Measurements from ENCODE around the gene TOR1AIP2. TPM values are rescaled to one million over a fixed set of nuclear protein-coding genes. Genes with fewer than 3 reads are reported as not detected.

The TOR1AIP2 gene
- total RNA-seq, 1 donor from 2014 or later: 92.0 TPM

DNA sequence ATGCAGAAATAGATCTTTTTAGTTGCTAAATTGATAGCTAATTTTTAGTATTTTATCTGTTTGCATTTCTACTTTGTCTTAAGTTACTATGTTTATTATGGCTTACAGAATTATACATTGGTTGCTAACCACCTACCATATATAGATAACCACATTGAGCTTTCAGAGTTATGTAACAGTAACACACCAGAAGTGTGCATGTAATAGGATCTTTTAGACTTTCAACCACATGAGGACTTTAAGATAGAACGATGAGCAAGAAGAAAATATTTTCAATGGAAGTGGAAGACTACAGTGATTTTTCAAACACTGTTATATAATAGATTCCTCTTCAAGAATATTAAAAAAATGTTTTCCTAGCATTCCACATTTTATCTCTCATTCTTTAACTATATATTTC is 33.3 kb upstream of the TOR1AIP2 start:
- Histone ChIP-seq H3K9me3 (no peaks in the 10 kb centered on the region), H3K27me3 (ENCODE audit: low read depth) (no peaks in the 10 kb centered on the region), H3K4me3 (no peak overlapping the region), H3K36me3 (peaks cover 92% of the 10 kb centered on the region), H3K4me1 (no peaks in the 10 kb centered on the region), H3K27ac (no peak overlapping the region)
- no peak for ATAC-seq
- TF ChIP-seq, protein P1, sequence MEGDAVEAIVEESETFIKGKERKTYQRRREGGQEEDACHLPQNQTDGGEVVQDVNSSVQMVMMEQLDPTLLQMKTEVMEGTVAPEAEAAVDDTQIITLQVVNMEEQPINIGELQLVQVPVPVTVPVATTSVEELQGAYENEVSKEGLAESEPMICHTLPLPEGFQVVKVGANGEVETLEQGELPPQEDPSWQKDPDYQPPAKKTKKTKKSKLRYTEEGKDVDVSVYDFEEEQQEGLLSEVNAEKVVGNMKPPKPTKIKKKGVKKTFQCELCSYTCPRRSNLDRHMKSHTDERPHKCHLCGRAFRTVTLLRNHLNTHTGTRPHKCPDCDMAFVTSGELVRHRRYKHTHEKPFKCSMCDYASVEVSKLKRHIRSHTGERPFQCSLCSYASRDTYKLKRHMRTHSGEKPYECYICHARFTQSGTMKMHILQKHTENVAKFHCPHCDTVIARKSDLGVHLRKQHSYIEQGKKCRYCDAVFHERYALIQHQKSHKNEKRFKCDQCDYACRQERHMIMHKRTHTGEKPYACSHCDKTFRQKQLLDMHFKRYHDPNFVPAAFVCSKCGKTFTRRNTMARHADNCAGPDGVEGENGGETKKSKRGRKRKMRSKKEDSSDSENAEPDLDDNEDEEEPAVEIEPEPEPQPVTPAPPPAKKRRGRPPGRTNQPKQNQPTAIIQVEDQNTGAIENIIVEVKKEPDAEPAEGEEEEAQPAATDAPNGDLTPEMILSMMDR (IDR thresholded peaks at IDR 0.05): no peak
- intact Hi-C loops (cut with DNase I): no loop called here
- no peak for DNase-seq

DNA sequence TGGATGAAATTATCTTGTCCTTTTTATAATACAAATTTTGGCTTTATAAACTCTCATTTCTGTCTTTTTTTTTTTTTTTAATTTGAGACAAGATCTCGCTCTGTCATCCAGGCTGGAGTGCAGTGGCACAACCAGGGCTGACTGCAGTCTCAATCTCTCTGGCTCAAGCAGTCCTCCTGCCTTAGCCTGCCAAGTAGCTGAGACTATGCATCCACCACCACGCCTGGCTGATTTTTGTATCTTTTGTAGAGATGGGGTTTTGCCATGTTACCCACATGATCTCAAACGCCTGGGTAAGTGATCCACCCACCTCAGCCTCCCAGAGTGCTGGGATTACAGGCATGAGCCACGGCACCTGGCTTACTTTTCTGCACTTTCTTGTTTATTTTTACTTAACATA is 12.0 kb upstream of the TOR1AIP2 start:
- Histone ChIP-seq H3K36me3 (peaks cover 81% of the 10 kb centered on the region), H3K4me1 (peaks cover 43% of the 10 kb centered on the region), H3K27me3 (ENCODE audit: low read depth) (no peaks in the 10 kb centered on the region), H3K27ac (no peak overlapping the region), H3K9me3 (no peaks in the 10 kb centered on the region), H3K4me3 (no peak overlapping the region)
- DNase-seq: no peak
- intact Hi-C loops (cut with DNase I): no loop called here
- ATAC-seq: no peak
- TF ChIP-seq, protein P1 (IDR thresholded peaks at IDR 0.05): no peak

DNA sequence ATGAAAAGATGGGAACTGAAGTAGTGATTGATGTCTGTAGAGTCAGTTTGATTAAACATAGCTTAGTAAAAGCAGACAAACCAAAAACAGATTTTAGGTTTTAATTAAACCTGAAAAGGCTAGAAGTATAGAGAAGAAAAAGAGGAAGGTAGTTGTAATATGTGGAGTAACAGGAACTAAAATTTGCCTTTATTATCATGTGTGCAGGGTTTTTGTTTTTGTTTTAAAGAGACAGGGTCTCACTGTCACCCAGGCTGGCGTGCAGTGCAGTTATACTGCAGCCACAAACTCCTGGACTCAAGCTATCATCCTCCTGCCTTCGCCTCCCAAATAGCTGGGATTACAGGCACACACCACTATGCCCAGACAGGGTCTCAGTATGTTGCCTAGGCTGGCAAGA is 10.5 kb upstream of the TOR1AIP2 start:
- Histone ChIP-seq H3K27me3 (ENCODE audit: low read depth) (no peaks in the 10 kb centered on the region), H3K4me1 (peaks cover 56% of the 10 kb centered on the region), H3K27ac (no peak overlapping the region), H3K9me3 (no peaks in the 10 kb centered on the region), H3K36me3 (peaks cover 73% of the 10 kb centered on the region), H3K4me3 (no peak overlapping the region)
- DNase-seq: no peak
- no peak for ATAC-seq
- TF ChIP-seq, protein P1 (IDR thresholded peaks at IDR 0.05): no peak
- intact Hi-C loops (cut with DNase I): no loop called here

DNA sequence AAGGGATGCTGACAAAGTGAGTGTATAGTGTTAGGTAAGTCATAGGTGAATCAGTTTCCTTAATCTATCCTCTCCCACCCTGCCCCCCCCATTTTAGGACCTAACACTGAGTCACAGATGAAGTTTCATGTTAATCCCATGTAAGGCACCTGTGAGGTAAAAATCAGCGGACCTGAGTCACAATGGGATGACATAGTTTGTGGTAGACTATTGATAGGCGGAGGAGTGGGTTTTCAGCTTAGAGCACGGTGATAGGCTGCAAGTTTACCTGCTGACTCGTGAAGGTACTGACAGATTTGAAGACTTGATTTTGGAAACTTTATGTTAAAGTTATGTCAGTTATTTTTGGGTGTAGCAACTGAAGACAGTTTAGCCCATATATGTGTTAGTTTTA is 6.1 kb upstream of the TOR1AIP2 start:
- intact Hi-C loops (cut with DNase I): no loop called here
- DNase-seq (no peak), ATAC-seq (no peak)
- Histone ChIP-seq H3K27ac (peak overlapping the region; percentile 99), H3K9me3 (no peaks in the 10 kb centered on the region), H3K4me1 (peaks cover 60% of the 10 kb centered on the region), H3K4me3 (peak overlapping the region; percentile 83), H3K36me3 (peaks cover 32% of the 10 kb centered on the region), H3K27me3 (ENCODE audit: low read depth) (no peaks in the 10 kb centered on the region)
- TF ChIP-seq, protein P1 (IDR thresholded peaks at IDR 0.05): no peak

DNA sequence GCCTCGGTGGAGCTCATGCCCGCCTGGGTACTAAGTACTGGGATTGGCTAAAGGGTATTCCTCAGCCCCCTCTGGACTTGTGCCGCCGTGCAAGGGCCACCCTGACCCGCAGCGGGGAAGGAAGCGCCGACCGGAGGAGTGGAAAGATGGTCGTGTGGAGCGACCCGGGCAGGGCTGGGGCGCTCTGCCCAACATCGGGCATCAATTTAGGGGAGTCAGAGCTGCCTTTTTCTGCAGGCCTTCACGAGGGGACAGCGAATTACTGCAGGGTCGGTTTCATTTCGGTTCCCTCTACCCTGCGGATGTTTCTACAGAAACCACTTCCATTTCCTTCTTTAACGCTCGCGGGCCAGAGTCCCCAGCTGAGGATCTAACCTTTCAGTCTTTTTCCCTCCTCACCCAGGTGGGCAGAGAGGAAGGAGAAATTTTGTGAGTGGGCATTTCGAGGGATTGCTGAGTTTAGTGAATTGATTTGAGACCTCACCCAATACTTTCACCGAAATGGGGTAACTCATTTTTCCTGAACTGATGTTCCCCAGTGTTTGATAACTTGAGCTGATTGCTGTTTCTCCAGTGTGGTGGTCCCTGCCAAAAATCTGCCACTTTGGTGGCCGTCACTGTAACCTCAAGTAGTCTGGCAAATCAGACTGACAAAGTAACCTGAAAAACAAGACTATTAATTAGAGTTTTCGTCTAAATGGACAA is 5.6 kb upstream of the TOR1AIP2 start:
- DNase-seq (no peak), ATAC-seq (peak in 1 of 2 donors; percentile 56)
- Histone ChIP-seq H3K4me3 (peak overlapping the region; percentile 83), H3K36me3 (peaks cover 27% of the 10 kb centered on the region), H3K27ac (peak overlapping the region; percentile 99), H3K4me1 (peaks cover 56% of the 10 kb centered on the region), H3K9me3 (no peaks in the 10 kb centered on the region), H3K27me3 (ENCODE audit: low read depth) (no peaks in the 10 kb centered on the region)
- intact Hi-C loops (cut with DNase I): no loop called here
- TF ChIP-seq, protein P1 (IDR thresholded peaks at IDR 0.05): no peak

Measured in lower lobe of right lung (tissue), 2 donors.